GM19035 (cell line): ENCODE data around the gene NR2C2AP.
"Not testable (repeated sequence)": the region's sequence is repeated elsewhere in the genome, so short reads cannot be mapped to it uniquely, and the experiment has no call there.

Source experiments
- ATAC-seq: cut with Tn5 transposase; IDR thresholded peaks from one replicate; pipeline ENCODE4 v1.9.1; 2021; ENCODE audit not compliant: unreplicated experiment

NR2C2AP gene, protein sequence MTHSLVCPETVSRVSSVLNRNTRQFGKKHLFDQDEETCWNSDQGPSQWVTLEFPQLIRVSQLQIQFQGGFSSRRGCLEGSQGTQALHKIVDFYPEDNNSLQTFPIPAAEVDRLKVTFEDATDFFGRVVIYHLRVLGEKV

DNA sequence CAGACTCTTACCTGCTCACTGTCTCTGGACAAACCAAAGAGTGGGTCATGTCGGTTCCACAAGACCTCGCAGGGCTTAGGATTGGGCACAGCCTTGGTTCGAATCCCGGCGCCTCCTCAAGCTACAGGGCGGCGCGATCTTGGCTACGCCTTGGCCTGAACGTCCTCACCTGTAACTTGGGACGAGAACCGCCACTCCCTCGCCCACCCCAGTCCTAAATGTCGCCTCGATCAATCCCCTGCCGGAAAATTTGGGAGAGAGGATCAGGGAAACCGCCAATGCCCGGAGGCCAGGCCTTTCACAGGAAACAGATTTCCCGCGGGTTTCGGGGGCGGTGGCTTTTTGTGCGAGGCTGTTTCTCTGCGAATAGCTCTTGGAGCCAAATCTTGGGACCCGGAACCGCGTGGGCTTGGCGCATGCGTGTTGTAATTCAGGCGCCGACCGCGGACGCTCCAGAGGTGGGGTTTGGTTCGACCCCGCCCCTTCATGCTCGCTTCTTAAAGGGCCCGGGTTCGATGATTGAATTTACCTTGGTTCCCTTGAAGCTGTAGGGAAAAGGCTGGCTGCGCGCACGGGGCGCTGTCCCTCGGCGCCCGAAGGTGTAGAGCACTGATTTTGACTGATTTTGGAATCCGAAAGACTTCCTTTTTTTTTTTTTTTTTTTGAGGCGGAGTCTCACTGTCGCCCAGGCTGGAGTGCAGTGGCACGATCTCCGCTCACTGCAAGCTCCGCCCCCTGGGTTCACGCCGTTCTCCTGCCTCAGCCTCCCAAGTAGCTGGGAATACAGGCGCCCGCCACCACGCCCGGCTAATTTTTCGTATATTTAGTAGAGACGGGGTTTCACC lies at the start of gene NR2C2AP:
Gene NR2C2AP, minus strand, starts transcription at position 403 of the 845 bp plus-strand sequence. Its CDS starts 354 bp downstream, at position 49.
- ATAC-seq, result peak; percentile 81

DNA sequence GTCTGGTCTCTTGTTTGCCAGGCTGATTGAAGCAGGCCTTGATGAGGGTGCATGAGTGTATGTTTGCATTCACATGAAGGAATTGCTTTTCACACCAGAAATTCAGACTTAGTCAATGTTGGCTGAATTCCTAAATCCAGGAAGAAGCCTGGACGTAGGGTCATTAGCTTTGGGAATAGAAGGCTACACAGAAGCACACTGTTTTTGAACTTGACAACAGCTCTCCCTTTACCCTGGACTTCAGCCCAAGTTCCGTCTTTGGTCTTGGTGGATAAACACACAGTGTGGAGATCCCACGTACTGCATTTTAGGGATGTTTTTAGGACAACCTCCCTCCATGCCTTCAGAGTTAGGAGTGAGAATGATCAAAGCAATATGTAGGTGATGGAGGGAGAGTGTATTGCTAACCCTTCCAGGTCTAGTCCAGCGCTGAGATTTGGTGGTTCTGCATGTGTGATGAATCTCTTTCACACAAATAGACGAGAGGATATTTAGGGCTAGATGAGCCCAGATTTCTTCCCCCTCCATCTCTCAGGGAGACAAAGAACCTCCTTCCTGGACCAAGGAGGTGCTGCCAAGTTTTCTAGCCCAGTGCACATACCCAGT lies 47.1 kb upstream of the NR2C2AP start:
- ATAC-seq, result no peak

DNA sequence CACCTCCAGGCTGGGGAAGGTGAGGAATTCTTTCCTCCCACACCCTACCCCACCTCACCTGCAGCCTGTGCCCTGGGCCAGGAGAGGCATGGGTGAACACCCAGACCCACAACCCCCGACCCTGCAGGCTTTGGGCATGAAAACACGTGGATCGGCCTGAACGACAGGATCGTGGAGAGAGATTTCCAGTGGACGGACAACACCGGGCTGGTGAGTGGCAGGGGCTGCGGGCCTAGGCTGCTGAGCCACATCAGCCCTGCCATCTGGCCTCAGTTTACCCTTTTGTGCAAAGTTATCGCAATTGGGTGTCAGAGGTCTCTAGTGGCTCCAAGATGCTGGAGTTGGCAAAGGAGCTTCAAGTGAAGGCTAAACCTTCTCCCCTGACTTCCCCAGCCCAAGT lies 37.3 kb upstream of the NR2C2AP start:
- ATAC-seq, result no peak

DNA sequence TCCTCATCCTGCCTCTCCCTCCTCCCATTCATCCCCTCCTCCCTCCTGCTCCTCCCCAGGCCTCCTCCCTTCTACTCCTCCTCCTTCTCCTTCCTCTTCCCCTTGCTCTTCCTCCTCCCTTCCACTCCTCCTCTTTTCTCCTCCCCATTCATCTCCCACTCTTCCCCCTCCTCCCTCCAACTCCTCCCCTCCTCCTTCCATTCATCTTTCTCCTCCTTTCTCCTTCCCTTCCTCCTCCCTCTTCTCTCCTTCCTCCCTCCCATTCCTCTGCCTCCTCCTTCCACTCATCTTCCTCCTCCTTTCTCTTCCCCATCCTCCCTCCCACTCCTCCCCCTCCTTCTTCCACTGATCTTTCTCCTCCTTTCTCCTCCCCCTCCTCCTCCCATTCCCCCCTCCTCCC lies 36.5 kb upstream of the NR2C2AP start:
- no peak for ATAC-seq

DNA sequence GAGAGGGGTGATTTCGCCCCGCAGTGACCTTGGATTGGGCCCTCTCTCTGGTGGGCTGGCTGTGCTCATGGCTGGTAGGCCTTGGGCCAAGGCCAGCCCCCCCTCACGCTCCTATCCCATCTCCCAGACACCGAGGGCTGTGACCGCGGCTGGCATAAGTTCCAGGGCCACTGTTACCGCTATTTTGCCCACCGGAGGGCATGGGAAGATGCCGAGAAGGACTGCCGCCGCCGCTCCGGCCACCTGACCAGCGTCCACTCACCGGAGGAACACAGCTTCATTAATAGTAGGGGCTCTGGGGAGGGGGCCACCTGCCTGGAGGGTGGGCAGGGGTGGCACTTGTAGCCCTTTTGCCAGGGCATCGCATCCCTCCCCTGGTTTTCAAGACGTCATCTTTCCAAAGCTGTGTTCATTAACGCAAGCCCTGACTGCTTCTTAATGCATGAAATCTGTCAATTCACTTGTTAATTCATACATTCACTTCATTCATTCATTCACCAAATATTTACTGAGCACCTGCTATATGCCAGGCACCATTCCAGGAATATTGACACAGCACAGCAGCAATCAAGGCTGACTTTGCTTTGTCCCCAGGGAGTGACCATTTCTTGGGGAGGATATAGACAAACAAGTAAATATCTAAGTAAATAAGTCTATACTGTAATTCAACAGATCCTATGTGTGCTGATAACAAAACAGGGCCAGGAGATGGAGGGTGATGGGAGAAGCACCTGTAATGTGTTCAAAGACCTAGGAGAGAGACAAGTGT lies 35.1 kb upstream of the NR2C2AP start:
- no peak for ATAC-seq

DNA sequence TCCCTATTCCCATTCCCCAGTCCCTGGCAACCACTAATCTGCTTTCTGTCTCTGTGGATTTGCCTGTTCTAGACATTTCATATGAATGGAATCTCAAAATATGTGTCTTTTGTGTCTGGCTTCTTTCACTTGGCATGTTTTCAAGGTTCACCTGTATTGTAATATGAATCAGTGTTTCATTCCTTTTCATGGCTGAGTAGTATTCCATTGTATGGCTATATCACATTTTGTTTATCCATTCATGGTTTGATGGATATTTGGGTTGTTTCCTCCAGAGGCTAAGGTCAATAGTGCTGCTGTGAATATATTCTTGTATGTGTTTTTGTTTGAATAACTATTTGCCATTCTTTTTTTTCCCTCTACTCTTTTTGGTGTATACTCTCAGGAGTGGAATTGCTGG lies 33.0 kb upstream of the NR2C2AP start:
- ATAC-seq, result no peak

DNA sequence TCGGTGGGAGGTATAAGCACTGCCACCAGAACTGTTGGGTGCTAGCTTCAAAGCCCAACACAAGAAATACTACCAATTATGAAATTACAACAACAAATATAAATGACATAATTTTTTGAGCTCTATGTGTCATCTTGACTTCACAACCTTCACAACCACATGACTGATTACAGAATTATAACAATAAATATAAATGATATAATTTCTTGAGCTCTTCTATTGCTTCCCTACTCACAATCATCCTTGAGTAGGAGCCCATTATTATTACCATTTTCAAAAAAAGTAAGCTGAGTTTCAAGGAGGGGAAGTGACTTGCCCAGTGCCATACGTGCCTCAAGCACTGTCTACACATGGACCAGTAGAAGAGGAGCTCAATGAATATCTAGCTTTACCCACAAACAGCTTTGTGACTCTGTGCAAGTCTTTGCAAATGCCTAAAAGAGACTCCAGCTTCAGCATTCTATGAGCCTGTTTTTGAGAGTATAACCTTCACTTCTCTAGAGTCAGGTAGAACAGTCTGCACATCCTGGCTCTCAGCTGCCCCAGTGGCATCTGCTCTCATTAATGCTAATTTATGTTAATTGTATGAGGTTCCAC lies 31.1 kb upstream of the NR2C2AP start:
- no peak for ATAC-seq

DNA sequence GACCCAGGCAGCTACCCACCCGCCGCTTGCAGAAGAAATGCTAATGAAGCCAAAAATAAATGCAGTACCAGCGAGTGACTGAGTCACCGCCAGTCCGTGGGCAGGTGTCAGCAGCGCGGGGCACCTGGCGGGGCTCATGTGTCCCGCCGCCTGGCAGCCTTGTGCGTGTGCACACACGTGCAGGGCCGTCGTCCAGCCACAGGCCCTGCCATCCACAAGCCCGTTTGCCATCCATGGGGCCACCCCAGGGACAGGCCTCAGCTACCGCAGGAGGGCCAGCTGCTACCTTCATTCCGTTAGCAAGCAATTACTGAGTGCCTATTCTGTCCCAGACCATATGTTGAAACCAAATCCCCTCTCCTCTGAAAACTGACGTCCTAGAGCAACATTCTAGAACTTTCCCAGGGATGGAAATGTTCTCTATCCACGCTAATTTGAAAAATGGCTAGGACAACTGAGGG lies 29.1 kb upstream of the NR2C2AP start:
- no peak for ATAC-seq

DNA sequence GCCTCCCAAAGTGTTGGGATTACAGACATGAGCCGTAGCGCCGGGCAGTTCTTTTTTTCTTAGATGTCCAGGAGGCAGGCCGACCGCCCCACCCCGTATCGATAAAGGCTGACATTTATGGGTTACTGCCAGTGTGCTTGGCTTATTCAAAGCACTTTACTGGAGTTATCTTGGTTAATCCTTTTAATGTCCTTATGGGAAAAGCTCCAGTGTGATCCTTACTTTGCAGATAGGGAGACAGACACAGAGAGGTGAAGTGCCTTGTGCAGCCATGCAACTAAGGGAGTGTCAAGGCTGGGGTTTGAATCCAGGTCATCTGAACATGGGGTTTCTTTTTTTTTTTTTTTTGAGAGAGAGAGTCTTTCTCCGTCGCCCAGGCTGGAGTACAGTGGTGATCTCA lies 27.8 kb upstream of the NR2C2AP start:
- ATAC-seq, result no peak

DNA sequence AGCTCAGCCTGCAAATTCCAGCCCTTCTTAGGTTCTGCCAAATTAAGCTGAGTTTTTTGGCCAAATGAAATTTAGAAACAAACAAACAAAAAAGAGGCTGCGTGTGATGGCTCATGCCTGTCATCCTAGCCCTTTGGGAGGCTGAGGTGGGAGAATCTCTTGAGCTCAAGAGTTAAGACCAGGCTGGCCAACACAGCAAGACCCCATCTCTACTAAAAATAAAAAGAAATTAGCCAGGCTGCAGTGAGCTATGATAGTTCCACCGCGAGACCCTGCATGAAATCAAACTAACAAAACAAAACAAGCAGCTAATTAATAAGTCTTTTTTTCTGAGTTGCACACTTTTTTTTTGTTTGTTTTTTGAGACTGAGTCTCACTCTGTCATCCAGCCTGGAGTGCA lies 26.5 kb upstream of the NR2C2AP start:
- no peak for ATAC-seq

DNA sequence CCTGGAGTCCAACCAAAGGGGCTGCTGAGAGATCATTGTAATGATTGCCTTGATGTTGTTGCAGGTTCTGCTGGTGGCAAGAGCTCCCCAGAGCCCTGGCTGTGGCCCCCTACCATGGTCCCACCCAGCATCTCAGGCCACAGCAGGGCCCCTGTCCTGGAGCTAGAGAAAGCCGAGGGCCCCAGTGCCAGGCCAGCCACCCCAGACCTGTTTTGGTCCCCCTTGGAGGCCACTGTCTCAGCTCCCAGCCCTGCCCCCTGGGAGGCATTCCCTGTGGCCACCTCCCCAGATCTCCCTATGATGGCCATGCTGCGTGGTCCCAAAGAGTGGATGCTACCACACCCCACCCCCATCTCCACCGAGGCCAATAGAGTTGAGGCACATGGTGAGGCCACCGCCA lies 24.0 kb upstream of the NR2C2AP start:
- ATAC-seq, result no peak

DNA sequence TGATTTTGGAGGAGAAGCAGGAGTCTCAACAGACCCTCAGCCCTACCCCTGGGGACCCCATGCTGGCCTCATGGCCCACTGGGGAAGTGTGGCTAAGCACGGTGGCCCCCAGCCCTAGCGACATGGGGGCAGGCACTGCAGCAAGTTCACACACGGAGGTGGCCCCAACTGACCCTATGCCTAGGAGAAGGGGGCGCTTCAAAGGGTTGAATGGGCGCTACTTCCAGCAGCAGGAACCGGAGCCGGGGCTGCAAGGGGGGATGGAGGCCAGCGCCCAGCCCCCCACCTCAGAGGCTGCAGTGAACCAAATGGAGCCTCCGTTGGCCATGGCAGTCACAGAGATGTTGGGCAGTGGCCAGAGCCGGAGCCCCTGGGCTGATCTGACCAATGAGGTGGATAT lies 23.4 kb upstream of the NR2C2AP start:
- ATAC-seq, result no peak

DNA sequence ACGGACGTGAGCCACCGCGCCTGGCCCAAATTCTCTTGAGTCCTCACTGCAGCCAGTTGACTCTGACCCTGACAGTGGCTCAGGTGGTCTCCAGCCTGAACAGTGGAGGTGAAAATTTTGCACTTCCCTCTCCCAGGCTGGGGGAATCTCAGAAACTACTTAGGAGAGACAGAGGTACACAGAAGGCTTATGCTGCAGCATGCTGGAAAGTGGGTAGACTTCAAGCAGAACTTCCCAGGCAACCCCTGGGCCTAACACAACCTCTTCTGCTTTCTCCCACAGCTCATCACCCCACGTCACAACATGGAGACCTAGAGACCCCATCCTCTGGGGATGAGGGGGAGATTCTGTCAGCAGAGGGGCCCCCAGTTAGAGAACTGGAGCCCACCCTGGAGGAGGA lies 23.0 kb upstream of the NR2C2AP start:
- no peak for ATAC-seq

DNA sequence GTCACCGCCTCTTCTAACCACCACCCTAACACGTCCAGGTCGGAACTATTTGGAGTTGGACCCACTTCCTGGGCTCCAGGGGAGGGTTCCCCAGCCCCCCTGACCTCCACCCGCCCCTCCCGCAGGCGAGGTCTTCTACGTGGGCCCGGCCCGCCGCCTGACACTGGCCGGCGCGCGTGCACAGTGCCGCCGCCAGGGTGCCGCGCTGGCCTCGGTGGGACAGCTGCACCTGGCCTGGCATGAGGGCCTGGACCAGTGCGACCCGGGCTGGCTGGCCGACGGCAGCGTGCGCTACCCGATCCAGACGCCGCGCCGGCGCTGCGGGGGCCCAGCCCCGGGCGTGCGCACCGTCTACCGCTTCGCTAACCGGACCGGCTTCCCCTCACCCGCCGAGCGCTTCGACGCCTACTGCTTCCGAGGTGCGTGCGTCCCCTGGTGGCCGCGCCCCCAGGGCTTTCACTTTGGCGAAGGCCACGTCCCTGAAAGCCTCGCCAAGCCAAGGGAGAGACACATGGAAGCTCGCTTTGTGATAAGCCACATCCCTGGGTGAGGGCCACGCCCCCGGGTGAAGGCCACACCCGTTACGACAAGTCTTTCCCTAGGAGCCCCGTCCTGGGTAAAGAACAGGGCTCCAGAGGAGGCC lies 21.8 kb upstream of the NR2C2AP start:
- ATAC-seq, result no peak

DNA sequence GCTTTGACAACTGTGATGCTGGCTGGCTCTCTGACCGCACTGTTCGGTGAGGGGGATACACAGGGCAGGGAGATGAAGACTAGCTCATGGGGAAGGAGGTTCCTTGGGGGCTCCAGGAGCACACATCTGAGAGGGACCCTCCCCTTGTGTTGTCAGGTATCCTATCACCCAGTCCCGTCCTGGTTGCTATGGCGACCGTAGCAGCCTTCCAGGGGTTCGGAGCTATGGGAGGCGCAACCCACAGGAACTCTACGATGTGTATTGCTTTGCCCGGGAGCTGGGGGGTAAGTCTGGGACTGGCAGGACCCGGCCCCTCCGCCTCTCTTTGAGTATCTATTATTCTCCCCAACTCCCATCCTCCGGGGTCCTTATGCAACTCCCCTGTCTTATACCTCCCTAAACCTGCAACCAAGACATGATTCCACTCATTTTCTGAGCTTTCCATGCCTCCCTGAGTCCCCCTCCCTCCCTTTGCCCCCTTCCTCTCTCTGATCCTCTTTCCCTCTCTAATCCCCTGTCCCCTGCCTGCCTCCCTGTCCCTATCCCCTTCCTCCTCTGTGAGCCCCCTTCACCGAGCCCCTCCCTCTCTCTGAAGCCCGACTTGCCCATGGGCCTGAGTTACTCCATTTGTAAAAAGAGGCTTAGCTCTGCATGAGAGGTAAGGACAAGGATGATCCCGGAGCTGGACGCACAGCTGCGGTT lies 21.1 kb upstream of the NR2C2AP start:
- no peak for ATAC-seq

DNA sequence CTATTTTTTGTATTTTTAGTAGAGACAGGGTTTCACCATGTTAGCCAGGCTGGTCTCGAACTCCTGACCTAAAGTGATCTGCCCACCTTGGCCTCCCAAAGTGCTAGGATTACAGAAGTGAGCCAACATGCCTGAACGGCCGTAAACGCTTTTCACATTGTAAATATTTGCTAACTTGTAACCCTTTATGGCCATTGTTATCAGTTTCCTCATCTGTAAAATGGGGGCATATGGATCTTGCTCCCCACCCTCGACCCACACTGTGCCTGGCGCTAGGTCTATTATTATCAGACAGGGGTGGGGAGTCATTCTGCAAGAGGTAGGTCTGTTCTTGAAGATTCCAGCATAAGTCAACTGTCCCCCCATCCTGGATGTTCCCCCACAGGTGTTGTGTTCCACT lies 20.4 kb upstream of the NR2C2AP start:
- ATAC-seq, result no peak

DNA sequence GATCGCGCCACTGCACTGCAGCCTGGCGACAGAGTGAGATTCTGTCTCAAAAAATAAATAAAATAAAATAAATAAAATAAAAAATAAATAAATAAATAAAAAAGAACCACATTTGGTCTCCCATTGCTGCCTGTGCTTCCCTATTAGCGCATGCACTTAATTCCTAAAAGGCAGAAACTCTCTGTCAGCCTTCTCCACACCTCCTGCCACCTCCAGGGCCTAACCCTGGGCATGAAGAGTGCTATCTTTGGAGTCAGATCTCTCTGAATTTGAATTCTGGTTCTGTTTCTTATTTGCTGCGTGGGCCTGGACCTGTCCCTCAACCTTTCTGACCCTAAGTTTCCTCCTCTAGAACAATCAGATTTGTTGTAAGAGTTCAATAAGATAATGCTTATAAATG lies 19.8 kb upstream of the NR2C2AP start:
- no peak for ATAC-seq

DNA sequence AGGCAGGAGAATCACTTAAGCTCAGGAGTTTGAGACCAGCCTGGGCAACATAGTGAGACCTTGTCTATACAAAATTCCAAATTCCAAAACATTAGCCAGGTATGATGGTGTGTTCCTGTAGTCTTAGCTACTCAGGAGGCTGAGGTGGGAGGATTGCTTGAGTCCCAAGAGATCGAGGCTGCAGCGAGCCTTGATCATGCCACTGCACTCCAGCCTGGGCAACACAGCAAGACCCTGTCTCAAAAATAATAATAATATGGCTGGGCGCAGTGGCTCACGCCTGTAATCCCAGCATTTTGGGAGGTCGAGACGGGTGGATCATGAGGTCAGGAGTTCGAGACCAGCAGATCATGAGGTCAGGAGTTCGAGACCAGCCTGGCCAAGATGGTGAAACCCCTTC lies 17.8 kb upstream of the NR2C2AP start:
- ATAC-seq, result not testable (repeated sequence)

DNA sequence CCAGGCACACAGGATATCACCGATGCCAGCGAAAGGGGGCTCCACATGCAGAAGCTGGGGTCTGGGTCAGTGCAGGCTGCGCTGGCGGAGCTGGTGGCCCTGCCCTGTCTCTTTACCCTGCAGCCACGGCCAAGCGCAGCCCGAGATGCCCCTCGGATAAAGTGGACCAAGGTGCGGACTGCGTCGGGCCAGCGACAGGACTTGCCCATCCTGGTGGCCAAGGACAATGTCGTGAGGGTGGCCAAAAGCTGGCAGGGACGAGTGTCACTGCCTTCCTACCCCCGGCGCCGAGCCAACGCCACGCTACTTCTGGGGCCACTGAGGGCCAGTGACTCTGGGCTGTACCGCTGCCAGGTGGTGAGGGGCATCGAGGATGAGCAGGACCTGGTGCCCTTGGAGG lies 15.7 kb upstream of the NR2C2AP start:
- no peak for ATAC-seq

DNA sequence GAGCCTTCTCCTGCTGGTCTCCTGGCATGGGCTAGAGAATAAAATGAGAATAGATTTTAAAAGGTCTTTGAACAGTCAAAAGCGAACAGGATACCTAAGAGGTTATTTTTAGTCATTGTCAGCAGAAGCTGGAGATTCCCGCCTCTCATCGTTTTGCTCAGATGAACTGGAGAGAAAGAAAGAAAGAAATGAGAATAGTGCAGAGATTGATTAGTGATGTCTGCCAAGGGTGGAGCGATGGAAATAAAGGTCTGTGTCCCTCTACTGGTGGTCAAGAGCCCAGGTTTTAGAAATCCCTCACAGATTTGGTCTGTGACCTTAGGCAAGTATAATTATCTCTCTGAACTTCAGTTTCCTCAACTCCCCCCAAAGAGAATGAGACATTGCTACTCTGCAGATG lies 13.9 kb upstream of the NR2C2AP start:
- ATAC-seq, result no peak
